IPS DF 6.9 (cell line): ENCODE measurements around the gene RHEX.
A peak's percentile ranks its signal among the peaks of the same experiment; 100 is the strongest.

Source experiments
- DNase-seq: peaks from one replicate; pipeline ENCODE4 v3.0.0-alpha.2; 2013; ENCODE audit warnings: low read depth, low spot score
- H3K27ac ChIP-seq: one replicate; pipeline ENCODE4 v1.5.1; 2013; ENCODE audit warnings: low read length, control low read depth
- H3K27me3 ChIP-seq: 2 replicates; pipeline ENCODE4 v1.6.1; 2013; ENCODE audit warnings: mild to moderate bottlenecking, low read length; ENCODE audit not compliant: control insufficient read depth, insufficient read depth
- H3K36me3 ChIP-seq: 2 replicates; pipeline ENCODE4 v1.6.1; 2013; ENCODE audit warnings: low read length; ENCODE audit not compliant: control insufficient read depth, insufficient read depth
- H3K4me1 ChIP-seq: 2 replicates; pipeline ENCODE4 v1.6.1; 2013; ENCODE audit warnings: low read length; ENCODE audit not compliant: control insufficient read depth, insufficient read depth
- H3K4me3 ChIP-seq: 2 replicates; pipeline ENCODE4 v1.5.1; 2013; ENCODE audit warnings: mild to moderate bottlenecking, low read length
- H3K9me3 ChIP-seq: 2 replicates; pipeline ENCODE4 v1.6.1; 2013; ENCODE audit warnings: low read length, inconsistent platforms; ENCODE audit not compliant: control insufficient read depth, insufficient read depth
- WGBS: extraction: QIAGEN DNeasy Blood & Tissue Kit; methylation state at CpG from one replicate; pipeline ENCODE4 v1.1.7; 2013; ENCODE audit warnings: mixed read lengths, missing lambda C conversion rate; ENCODE audit not compliant: insufficient read length, insufficient coverage; 5-methylcytosine and 5-hydroxymethylcytosine counted together

The RHEX gene

DNA sequence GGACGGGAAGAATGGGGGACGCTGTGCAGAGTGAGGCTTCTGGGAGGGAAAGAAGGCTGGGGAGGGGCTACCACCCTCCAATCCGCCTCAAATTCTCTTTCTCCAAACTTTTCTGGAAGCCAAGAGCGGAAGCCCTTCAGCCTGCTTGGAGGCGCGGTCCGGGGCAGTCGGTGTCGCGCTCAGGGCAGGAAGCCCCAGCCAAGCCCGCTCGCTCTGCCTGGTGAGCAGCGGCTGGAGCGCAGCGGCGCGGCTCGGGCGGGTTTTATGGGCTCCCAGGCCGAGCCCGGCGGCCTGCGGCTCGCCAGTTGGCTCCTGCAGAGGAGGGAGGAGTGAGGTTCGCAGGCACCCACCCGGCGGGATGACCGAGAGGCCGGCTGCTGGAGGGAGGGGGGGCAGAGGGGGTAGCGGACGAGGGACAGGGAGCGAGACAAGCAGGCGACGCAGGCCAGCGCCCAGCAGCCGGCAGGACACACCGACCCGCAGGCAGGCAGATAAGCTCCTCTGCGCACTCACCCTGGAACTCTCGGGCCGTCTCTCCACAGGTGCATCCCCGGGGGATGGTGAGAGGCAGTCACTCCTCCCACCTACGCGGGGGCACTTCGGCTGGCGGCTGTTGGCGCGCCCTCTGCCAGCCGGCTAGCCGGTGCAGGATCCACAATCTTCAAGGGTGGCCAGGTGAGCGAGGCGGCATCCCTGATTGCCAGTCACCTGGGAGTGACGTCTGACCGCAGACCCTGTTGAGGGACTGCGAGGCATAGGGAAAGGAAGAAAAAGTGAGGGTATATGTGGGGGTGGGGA is 64.4 kb downstream of the RHEX start, which contains the start of gene AVPR1B:
Gene AVPR1B (minus strand): TSS at position 238 of the 798 bp plus-strand sequence. CDS start 498 bp downstream, outside the sequence.
- Histone ChIP-seq H3K27me3 (peaks cover 8% of the 10 kb centered on the region; the same call in 1 of the 2 replicates), H3K4me3 (peak within 1 kb of the TSS; percentile 49; the same call in 1 of the 2 replicates), H3K36me3 (no peaks in the 10 kb centered on the region), H3K9me3 (no peaks in the 10 kb centered on the region), H3K27ac (no peak within 1 kb of the TSS), H3K4me1 (peaks cover 3% of the 10 kb centered on the region; the same call in 1 of the 2 replicates)
- WGBS = no CpG with 5 or more reads among the region's 55 CpGs
- DNase-seq = no peak

DNA sequence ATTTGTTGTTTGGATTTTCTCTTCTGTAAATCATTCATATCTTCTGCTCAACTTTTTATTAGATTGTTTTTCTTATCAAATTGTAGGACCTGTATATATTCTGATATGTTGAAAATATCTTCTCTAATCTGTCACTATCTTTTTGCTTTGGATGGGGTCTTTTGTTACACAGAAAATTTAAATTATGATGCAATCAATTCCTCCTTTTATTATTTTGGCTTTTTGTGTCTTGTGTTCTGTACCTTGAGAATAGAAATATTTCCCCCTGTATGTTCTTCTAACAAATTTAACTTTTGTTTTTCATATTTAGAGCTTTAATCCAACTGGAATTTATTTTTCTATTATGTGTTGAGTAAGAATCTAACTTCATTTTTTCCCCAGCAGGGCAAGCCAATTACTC is 67.4 kb downstream of the RHEX start:
- H3K9me3 ChIP-seq = no peaks in the 10 kb centered on the region
- H3K27ac ChIP-seq = no peak overlapping the region
- no peaks in the 10 kb centered on the region for H3K36me3 ChIP-seq
- DNase-seq = no peak
- peaks cover 3% of the 10 kb centered on the region; the same call in 1 of the 2 replicates for H3K4me1 ChIP-seq
- peaks cover 8% of the 10 kb centered on the region; the same call in 1 of the 2 replicates for H3K27me3 ChIP-seq
- H3K4me3 ChIP-seq = no peak overlapping the region

DNA sequence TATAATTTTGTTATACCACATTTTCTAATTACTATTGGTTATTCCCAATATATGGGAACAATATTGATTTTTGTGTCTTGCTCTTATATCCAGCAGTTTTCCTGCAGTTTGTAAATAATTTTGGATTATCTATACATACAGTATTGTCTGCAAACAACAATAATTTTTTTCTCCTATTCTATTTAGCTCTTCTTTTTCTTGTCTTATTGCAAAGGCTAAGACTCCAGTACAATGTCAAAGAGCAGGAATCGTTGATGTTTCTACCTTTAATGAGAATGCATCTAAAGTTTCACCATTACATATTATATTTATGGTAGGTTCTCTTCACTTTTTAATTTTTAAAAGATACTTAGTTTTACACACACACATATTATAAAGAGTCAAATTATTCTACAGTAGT is 68.3 kb downstream of the RHEX start:
- Histone ChIP-seq H3K27ac (no peak overlapping the region), H3K4me3 (no peak overlapping the region), H3K36me3 (no peaks in the 10 kb centered on the region), H3K9me3 (no peaks in the 10 kb centered on the region), H3K4me1 (peaks cover 3% of the 10 kb centered on the region; the same call in 1 of the 2 replicates), H3K27me3 (peaks cover 8% of the 10 kb centered on the region; the same call in 1 of the 2 replicates)
- DNase-seq = no peak
- WGBS = no CpG with 5 or more reads among the region's 1 CpG

DNA sequence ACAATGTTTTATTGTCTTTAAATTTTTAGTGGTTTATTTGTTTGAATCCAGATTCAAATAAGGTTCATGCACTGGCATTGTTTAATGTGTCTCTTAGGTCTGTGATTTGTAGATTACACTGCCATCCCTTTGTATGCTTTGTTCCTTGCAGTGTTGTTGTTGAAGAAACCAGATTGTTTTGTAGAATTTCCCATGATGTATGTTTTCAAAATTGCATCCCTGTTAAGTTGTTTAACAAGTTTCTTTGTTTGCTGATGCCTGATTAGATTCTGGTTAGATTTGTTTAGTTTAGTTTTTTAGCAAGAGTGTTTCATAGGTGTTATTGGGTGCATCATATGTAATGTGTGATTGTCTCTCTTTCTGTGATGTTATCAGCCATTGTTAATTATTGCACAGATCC is 69.7 kb downstream of the RHEX start:
- Histone ChIP-seq H3K27ac (no peak overlapping the region), H3K36me3 (no peaks in the 10 kb centered on the region), H3K27me3 (peaks cover 3% of the 10 kb centered on the region; the same call in 1 of the 2 replicates), H3K9me3 (no peaks in the 10 kb centered on the region), H3K4me1 (peaks cover 3% of the 10 kb centered on the region; the same call in 1 of the 2 replicates), H3K4me3 (no peak overlapping the region)
- DNase-seq = no peak

DNA sequence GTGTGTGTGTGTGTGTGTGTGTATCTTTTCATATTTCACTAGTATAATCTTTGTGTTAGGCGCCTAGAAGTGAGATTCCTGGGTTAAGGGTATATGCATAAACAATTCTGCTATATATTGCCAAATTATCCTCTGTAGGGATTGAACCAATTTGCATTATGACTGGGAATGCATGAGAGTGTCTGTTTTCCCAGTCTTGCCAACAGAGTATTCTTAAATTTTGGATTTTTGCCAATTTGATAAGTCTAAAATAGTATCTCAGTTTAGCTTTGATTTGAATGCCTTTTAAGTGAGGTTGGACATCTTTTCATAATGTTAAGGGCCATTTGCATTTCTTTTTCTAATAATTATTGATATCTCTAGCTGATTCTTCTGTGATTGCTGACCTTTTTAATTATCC is 72.4 kb downstream of the RHEX start:
- Histone ChIP-seq H3K36me3 (no peaks in the 10 kb centered on the region), H3K9me3 (no peaks in the 10 kb centered on the region), H3K4me3 (no peak overlapping the region), H3K27ac (no peak overlapping the region), H3K27me3 (no peaks in the 10 kb centered on the region), H3K4me1 (no peaks in the 10 kb centered on the region)
- WGBS = no CpG with 5 or more reads among the region's 1 CpG
- no peak for DNase-seq

DNA sequence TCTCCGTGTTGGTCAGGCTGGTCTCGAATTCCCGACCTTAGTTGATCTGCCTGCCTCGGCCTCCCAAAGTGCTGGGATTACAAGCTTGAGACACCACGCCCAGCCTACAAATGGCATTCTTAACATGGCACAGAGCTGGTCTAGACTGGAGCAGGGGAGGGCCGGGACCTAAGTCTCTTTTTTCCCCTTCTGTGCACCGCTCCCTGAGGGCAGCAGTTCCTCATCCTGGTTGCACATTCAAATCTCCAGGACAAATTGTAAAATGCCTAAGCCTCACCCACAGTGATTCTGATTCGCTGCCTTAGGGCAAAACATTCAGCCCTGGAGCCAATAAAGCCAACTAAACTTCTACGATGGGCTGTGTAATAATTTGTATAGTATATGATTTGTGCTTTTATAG is 74.4 kb downstream of the RHEX start:
- H3K4me3 ChIP-seq = no peak overlapping the region
- no peaks in the 10 kb centered on the region for H3K9me3 ChIP-seq
- H3K27me3 ChIP-seq = no peaks in the 10 kb centered on the region
- no CpG with 5 or more reads among the region's 9 CpGs for WGBS
- no peaks in the 10 kb centered on the region for H3K4me1 ChIP-seq
- no peaks in the 10 kb centered on the region for H3K36me3 ChIP-seq
- DNase-seq = no peak
- no peak overlapping the region for H3K27ac ChIP-seq

DNA sequence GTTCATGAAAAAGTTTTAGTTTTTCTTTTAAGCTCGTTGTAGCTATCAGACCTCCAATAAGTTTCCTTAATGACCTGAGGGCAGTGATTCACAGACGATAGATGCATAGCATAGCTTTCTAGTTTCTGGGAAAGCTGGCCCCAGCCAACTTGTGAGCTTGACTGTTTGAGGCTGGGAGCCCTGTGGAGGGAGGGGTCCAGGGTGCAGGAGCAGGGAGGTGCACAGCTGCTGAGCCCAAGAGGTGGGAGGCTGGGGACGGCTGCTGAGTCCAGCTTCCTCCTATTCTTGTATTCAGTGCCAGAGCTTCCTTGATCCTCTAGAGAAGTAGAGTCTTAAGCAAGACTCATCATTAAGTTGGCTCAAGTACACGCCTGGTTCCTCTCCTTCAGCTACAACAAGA is 75.2 kb downstream of the RHEX start:
- Histone ChIP-seq H3K27me3 (no peaks in the 10 kb centered on the region), H3K4me3 (no peak overlapping the region), H3K27ac (no peak overlapping the region), H3K9me3 (no peaks in the 10 kb centered on the region), H3K36me3 (no peaks in the 10 kb centered on the region), H3K4me1 (no peaks in the 10 kb centered on the region)
- no peak for DNase-seq
- WGBS = no CpG with 5 or more reads among the region's 4 CpGs

DNA sequence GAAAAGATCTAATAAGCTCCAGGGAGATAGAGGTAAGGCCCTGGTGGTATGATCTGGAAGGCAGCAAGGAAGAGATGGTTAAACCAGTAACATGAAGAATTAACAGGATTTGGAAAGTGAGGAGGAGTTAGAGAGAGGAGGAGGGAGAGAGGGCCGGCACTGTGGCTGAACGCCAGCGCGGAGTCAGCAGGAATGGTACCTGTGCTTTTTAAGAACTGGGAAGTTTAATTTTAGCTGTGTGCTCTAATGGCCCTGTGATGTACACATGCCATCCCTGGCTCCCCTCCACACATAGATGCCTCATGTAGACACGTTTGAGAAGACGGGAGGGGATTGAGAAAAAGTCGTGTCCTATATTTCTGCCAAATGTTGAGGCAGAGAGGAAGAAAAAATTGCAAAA is 78.1 kb downstream of the RHEX start:
- Histone ChIP-seq H3K4me3 (no peak overlapping the region), H3K9me3 (no peaks in the 10 kb centered on the region), H3K4me1 (no peaks in the 10 kb centered on the region), H3K27ac (no peak overlapping the region), H3K27me3 (no peaks in the 10 kb centered on the region), H3K36me3 (no peaks in the 10 kb centered on the region)
- no CpG with 5 or more reads among the region's 7 CpGs for WGBS
- no peak for DNase-seq

DNA sequence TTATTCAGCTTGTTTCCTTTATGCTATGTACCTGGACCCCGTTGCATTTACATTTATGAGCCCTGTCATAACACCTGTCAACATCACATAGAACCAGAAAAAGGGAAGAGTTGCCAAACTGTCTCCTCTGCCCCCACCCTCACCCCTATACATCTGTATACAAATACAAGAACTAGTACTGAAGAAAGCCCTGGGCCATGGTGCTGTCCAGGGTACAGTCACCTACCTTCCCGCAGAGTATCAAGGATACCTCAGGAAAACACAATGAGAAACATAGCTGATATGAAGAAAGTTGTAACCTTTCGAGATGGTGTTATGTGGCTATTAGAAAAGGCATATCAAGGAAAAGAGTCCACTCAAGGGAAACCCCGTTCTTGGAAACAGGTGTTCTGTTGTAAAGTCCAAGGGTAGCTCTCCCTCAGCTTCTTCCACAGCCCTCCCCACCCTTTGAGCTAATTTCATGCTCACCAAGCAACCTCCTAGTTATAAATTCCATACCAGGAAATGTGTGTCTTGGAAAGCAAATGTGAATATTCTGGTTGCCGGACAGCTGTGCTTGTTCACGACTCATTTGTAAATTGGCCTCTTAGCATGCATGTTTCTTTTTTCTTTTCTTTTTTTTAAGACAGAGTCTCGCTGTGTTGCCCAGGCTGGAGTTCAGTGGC is 80.9 kb downstream of the RHEX start:
- no CpG with 5 or more reads among the region's 7 CpGs for WGBS
- Histone ChIP-seq H3K4me1 (no peaks in the 10 kb centered on the region), H3K9me3 (no peaks in the 10 kb centered on the region), H3K27me3 (no peaks in the 10 kb centered on the region), H3K36me3 (no peaks in the 10 kb centered on the region), H3K4me3 (no peak overlapping the region), H3K27ac (no peak overlapping the region)
- DNase-seq = no peak

DNA sequence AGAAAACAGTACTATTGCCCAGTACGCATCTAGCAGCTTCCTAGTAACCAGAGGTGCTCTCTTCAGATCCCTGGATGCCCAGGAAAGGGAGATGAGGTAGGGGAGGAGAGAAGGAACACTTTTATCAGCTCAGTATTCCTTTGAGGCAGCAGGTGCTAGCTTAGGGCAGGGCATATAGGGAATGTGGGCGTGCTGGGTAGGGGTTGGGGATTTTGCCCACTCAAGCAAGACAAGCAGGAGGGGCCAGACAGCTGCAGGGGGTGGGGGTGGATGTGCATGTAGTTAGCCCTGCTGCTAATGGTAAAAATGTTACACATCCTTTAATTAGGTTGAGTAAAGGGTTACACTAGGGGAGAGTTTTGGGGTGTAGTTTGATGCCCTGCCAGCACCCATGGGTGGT is 82.3 kb downstream of the RHEX start:
- Histone ChIP-seq H3K27ac (no peak overlapping the region), H3K27me3 (no peaks in the 10 kb centered on the region), H3K9me3 (no peaks in the 10 kb centered on the region), H3K4me1 (no peaks in the 10 kb centered on the region), H3K4me3 (no peak overlapping the region), H3K36me3 (no peaks in the 10 kb centered on the region)
- DNase-seq = no peak
- no CpG with 5 or more reads among the region's 2 CpGs for WGBS
